ENCODE data around the gene SNX2.

GRCh38 chr5:122858451-122858850, 83.6 kb downstream of the SNX2 start:
- TF ChIP-seq POLR2A (IDR thresholded peaks at IDR 0.05): no peak
- TF ChIP-seq, protein P1, sequence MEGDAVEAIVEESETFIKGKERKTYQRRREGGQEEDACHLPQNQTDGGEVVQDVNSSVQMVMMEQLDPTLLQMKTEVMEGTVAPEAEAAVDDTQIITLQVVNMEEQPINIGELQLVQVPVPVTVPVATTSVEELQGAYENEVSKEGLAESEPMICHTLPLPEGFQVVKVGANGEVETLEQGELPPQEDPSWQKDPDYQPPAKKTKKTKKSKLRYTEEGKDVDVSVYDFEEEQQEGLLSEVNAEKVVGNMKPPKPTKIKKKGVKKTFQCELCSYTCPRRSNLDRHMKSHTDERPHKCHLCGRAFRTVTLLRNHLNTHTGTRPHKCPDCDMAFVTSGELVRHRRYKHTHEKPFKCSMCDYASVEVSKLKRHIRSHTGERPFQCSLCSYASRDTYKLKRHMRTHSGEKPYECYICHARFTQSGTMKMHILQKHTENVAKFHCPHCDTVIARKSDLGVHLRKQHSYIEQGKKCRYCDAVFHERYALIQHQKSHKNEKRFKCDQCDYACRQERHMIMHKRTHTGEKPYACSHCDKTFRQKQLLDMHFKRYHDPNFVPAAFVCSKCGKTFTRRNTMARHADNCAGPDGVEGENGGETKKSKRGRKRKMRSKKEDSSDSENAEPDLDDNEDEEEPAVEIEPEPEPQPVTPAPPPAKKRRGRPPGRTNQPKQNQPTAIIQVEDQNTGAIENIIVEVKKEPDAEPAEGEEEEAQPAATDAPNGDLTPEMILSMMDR (IDR thresholded peaks at IDR 0.05): no peak
